ENCODE data around the gene CCR1. TPM values are rescaled to one million over a fixed set of nuclear protein-coding genes. Genes with fewer than 3 reads are reported as not detected.

The CCR1 gene
- not detected in 2 replicates for total RNA-seq

DNA sequence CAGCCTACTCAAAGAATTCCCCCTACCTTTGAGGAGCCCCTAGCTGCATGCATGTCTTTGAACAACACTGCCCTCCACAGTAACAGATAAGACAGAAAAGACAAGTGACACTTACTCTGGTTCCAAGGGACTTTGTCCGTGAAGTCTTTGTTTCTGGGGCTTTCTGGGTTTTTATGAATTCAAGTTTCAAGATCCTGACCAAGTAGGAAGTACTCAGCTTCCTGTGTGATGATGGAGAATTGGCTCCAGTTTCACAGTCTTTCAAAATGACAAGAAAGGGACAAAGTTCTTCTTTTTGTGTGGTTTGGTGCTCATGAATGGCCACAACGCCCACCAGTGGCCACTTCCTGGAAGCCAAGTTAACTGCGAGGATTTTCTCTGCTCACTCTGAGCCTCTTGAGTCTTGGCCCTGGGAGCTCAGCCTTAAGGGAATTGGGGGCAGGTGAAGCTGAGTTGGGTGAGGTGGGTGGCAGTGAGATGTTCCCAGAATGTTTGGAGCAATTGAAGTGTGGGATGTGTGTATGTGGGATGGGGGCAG, at the start of gene CCR1:
CCR1 (minus strand) TSS at position 147 of the 538 bp plus-strand sequence. CDS start 4,000 bp downstream, outside the sequence.

GRCh38 chr3:46242120-46242519, 34.0 kb upstream of the CCR1 start, which contains the start of gene CCR3:
TSS of gene CCR3 (plus strand) at chr3:46242460. CDS start at chr3:46265159, 22,699 bp downstream.

Other genes starting within 250 kb of the CCR1 start
- gene FYCO1, start 212.5 kb downstream of the CCR1 start, total RNA-seq, result 10.4 and 14.4 TPM in 2 replicates
- gene XCR1, start 180.8 kb downstream of the CCR1 start, total RNA-seq, result not detected in 2 replicates
- gene CCR3, start 34.1 kb upstream of the CCR1 start, total RNA-seq, result not detected in 2 replicates
- gene CCR2, start 145.8 kb upstream of the CCR1 start, total RNA-seq, result not detected in 2 replicates
- not detected in 2 replicates for gene CCR5, start 162.6 kb upstream of the CCR1 start, total RNA-seq
- gene CCRL2, start 198.9 kb upstream of the CCR1 start, total RNA-seq, result 2.1 and 2.3 TPM in 2 replicates